ENCODE results near the gene IKBIP.

DNA sequence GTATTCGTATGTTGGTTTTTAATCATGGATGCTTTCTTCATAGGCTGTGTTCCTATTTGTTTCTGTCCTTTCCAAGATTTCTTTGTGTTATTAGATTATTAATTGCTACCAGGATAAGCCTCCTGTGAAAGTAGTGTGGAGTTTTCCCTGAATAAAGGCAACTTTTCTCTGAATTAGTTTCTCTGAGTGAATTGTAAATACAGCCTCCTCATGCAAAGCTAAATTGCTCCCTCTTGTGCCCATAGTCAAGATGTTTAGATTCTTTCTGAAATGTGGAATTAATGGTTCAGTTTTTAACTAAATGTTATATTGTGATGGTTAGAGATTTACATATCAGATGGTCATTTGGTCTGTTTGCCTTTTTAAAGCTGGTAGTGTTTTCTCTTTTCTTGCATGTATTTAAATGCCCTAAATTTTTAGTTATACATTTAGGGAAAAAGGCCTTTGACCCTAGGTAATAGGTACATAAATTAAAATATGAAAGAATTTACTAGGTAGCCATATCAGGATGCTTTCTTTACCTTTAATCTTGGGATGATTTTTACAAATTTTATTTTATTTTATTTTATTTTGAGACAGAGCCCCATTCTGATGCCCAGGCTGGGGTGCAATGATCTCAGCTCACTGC is 9.4 kb upstream of the IKBIP start:
- TF ChIP-seq, protein P1, sequence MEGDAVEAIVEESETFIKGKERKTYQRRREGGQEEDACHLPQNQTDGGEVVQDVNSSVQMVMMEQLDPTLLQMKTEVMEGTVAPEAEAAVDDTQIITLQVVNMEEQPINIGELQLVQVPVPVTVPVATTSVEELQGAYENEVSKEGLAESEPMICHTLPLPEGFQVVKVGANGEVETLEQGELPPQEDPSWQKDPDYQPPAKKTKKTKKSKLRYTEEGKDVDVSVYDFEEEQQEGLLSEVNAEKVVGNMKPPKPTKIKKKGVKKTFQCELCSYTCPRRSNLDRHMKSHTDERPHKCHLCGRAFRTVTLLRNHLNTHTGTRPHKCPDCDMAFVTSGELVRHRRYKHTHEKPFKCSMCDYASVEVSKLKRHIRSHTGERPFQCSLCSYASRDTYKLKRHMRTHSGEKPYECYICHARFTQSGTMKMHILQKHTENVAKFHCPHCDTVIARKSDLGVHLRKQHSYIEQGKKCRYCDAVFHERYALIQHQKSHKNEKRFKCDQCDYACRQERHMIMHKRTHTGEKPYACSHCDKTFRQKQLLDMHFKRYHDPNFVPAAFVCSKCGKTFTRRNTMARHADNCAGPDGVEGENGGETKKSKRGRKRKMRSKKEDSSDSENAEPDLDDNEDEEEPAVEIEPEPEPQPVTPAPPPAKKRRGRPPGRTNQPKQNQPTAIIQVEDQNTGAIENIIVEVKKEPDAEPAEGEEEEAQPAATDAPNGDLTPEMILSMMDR (IDR thresholded peaks at IDR 0.05; ENCODE audit: low read length), result peak; percentile 60
- TF ChIP-seq EZH2 (optimal IDR thresholded peaks at IDR 0.05; ENCODE audit: low read depth, low read length) (no peak), EZH2phosphoT487 (IDR thresholded peaks at IDR 0.05; ENCODE audit: low read length) (no peak)
